HG02973 (cell line): ENCODE data around the gene FEZF2.

ENCODE experiments used
- ATAC-seq: cut with Tn5 transposase; IDR thresholded peaks from one replicate; pipeline ENCODE4 v1.9.1; 2021; ENCODE audit warnings: moderate library complexity; ENCODE audit not compliant: unreplicated experiment

The FEZF2 gene

GRCh38 chr3:62332835-62333244, 40.5 kb downstream of the FEZF2 start:
- no peak for ATAC-seq

- ATAC-seq, result no peak
Measured at GRCh38 chr3:62332017-62332416, 41.3 kb downstream of the FEZF2 start.

DNA sequence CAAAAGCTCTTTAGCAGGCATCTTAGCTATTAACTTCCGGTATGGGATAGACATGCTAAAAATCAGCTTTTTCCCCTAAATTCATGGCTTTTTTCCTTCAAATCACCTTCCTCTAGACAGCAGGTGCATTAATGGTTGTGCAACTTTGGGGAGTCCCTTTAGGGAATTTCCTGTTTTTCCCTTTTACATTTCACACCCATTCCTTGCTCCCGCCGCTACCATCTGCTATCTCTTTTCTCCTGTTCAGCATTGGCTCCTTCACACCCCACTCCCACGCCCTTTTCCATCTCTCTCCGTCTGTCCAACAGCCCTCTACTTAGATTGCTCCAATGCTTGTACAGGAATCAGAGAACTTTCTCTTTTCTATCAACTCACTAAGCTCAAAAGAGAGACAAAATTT, 43.4 kb downstream of the FEZF2 start:
- no peak for ATAC-seq

GRCh38 chr3:62325896-62326295, 47.5 kb downstream of the FEZF2 start:
- no peak for ATAC-seq

- ATAC-seq, result no peak
Measured at GRCh38 chr3:62323241-62323640, 50.1 kb downstream of the FEZF2 start.
